Neural cell (in vitro differentiated cells): ENCODE measurements around the gene ASH1L. TPM values are rescaled to one million over a fixed set of nuclear protein-coding genes. Genes with fewer than 3 reads are reported as not detected.
"Not testable (repeated sequence)": the region's sequence is repeated elsewhere in the genome, so short reads cannot be mapped to it uniquely, and the experiment has no call there.

Source experiments
- H2AFZ ChIP-seq: fragments of 200-600, 300-800 bp; sonication (generic), shearing (Covaris generic); 2 replicates; pipeline ENCODE4 v1.6.0; 2014; ENCODE audit warnings: low read depth, mild to moderate bottlenecking, antibody characterized with exemption, low read length, moderate library complexity
- H3F3A ChIP-seq: fragments of 200-600 bp; shearing (Covaris generic); 2 replicates; pipeline ENCODE4 v1.6.1; 2016; ENCODE audit warnings: mild to moderate bottlenecking, moderate library complexity, mixed read lengths, antibody characterized with exemption, low read length; ENCODE audit not compliant: insufficient read depth, poor library complexity, severe bottlenecking
- H3K27ac ChIP-seq: fragments of 200-600, 300-800 bp; sonication (generic), shearing (Covaris generic); 2 replicates; pipeline ENCODE4 v1.5.1; 2014; ENCODE audit warnings: mild to moderate bottlenecking, low read length, moderate library complexity
- H3K27me3 ChIP-seq: fragments of 300-800, 200-600 bp; sonication (generic), shearing (Covaris generic); 2 replicates; pipeline ENCODE4 v1.6.0; 2014; ENCODE audit warnings: mild to moderate bottlenecking, low read depth, low read length, moderate library complexity; ENCODE audit not compliant: insufficient read depth
- H3K36me3 ChIP-seq: fragments of 300-800, 200-600 bp; sonication (generic), shearing (Covaris generic); 2 replicates; pipeline ENCODE4 v1.5.1; 2014; ENCODE audit warnings: mild to moderate bottlenecking, antibody characterized with exemption, low read length, moderate library complexity; ENCODE audit not compliant: insufficient read depth
- H3K4me2 ChIP-seq: fragments of 300-800, 200-600 bp; sonication (generic), shearing (Covaris generic); 2 replicates; pipeline ENCODE4 v1.6.0; 2014; ENCODE audit warnings: mild to moderate bottlenecking, low read length
- H3K4me3 ChIP-seq: fragments of 300-800, 200-600 bp; sonication (generic), shearing (Covaris generic); 2 replicates; pipeline ENCODE4 v1.5.1; 2014; ENCODE audit warnings: mild to moderate bottlenecking, low read length, moderate library complexity
- H3K79me2 ChIP-seq: fragments of 200-600 bp; shearing (Covaris generic); replicated peaks from 2 replicates; pipeline ENCODE4 v1.6.0; 2014; ENCODE audit warnings: mild to moderate bottlenecking, low read length, moderate library complexity; ENCODE audit not compliant: insufficient read depth
- H3K9ac ChIP-seq: fragments of 300-800, 200-600 bp; sonication (generic), shearing (Covaris generic); 2 replicates; pipeline ENCODE4 v1.6.1; 2016; ENCODE audit warnings: mild to moderate bottlenecking, low read length, mixed read lengths
- H3K9me2 ChIP-seq: fragments of 200-600 bp; shearing (Covaris generic); 2 replicates; pipeline ENCODE4 v1.6.1; 2016; ENCODE audit warnings: mild to moderate bottlenecking, low read length, mixed read lengths; ENCODE audit not compliant: insufficient read depth
- H3K9me3 ChIP-seq: fragments of 200-600, 300-800 bp; sonication (generic), shearing (Covaris generic); 2 replicates; pipeline ENCODE4 v1.6.1; 2016; ENCODE audit warnings: mild to moderate bottlenecking, mixed run types, low read length, moderate library complexity, mixed read lengths
- H4K20me1 ChIP-seq: fragments of 200-600 bp; shearing (Covaris generic); 2 replicates; pipeline ENCODE4 v1.6.1; 2016; ENCODE audit warnings: mild to moderate bottlenecking, mixed run types; ENCODE audit not compliant: insufficient read depth
- CTCF ChIP-seq: fragments of 450-650 bp; IDR thresholded peaks from 2 replicates; pipeline ENCODE4 v1.5.1; 2014; ENCODE audit warnings: antibody characterized with exemption, mild to moderate bottlenecking, moderate library complexity; ENCODE audit not compliant: poor library complexity, severe bottlenecking
- EP300 ChIP-seq: fragments of 450-650 bp; conservative IDR thresholded peaks from 2 replicates; pipeline ENCODE4 v1.6.1; 2014; ENCODE audit warnings: antibody characterized with exemption, mild to moderate bottlenecking, moderate library complexity; ENCODE audit not compliant: poor library complexity, severe bottlenecking
- EZH2 ChIP-seq: fragments of 200-600, 300-800 bp; shearing (Covaris generic), sonication (generic); IDR thresholded peaks from 2 replicates; pipeline ENCODE4 v1.6.1; 2014; ENCODE audit warnings: antibody characterized with exemption, low read length, borderline replicate concordance, mild to moderate bottlenecking; ENCODE audit not compliant: insufficient read depth, poor library complexity, severe bottlenecking
- MXI1 ChIP-seq: fragments of 450-650 bp; conservative IDR thresholded peaks from 2 replicates; pipeline ENCODE4 v1.6.1; 2014; ENCODE audit warnings: antibody characterized with exemption, mild to moderate bottlenecking; ENCODE audit not compliant: poor library complexity, severe bottlenecking
- POLR2AphosphoS5 ChIP-seq: IDR thresholded peaks from 2 replicates; pipeline ENCODE4 v1.6.1; 2012
- RAD21 ChIP-seq: fragments of 450-650 bp; conservative IDR thresholded peaks from 2 replicates; pipeline ENCODE4 v1.6.1; 2014; ENCODE audit warnings: antibody characterized with exemption, mild to moderate bottlenecking, moderate library complexity
- REST ChIP-seq: IDR thresholded peaks from 2 replicates; pipeline ENCODE4 v1.6.1; 2012; ENCODE audit warnings: borderline replicate concordance
- SMC3 ChIP-seq: fragments of 450-650 bp; conservative IDR thresholded peaks from 2 replicates; pipeline ENCODE4 v1.6.1; 2014; ENCODE audit warnings: antibody characterized with exemption, mild to moderate bottlenecking, moderate library complexity; ENCODE audit not compliant: poor library complexity
- TAF1 ChIP-seq: IDR thresholded peaks from 2 replicates; pipeline ENCODE4 v1.6.1; 2012; ENCODE audit warnings: low read depth
- polyA plus RNA-seq: library from polyadenylated mRNA; depleted of rRNA; stranded (reverse); fragments of >200 nt; gene quantifications from 2 replicates; pipeline ENCODE4 v1.2.3, GENCODE V29; 2014

ASH1L gene
- polyA plus RNA-seq, 1 donor from 2014 or later: 16.2 TPM

DNA sequence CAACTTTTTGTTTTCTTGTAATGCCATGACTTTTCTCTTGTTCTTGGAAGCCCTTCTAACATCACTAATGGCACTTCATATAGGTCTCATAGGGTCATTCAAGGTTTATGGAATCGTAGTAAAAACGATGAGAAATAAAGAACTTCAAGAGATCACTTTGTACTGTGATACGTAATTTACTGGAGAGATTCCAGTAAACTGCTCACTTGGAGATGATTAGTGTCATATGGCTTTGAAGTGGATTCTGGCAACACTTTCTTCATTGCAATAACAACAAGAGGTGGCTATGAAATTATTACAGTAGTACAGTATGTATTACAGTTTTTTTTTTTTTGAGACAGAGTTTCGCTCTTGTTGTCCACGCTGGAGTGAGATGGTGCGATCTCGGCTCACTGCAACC lies 138.5 kb downstream of the ASH1L start:
- Histone ChIP-seq H3K79me2 (peaks cover 6% of the 10 kb centered on the region), H2AFZ (no peak overlapping the region), H3K4me2 (no peak overlapping the region), H4K20me1 (no peaks in the 10 kb centered on the region), H3K9ac (no peak overlapping the region), H3K27ac (no peak overlapping the region), H3K36me3 (no peaks in the 10 kb centered on the region), H3K4me3 (no peak overlapping the region), H3K9me2 (no peaks in the 10 kb centered on the region), H3K27me3 (no peaks in the 10 kb centered on the region), H3K9me3 (no peaks in the 10 kb centered on the region), H3F3A (no peaks in the 10 kb centered on the region)
- TF ChIP-seq SMC3 (no peak), MXI1 (no peak), CTCF (no peak), TAF1 (no peak), EZH2 (no peak), REST (no peak), RAD21 (no peak), POLR2AphosphoS5 (no peak), EP300 (no peak)

- Histone ChIP-seq H3K27ac (no peak overlapping the region), H3F3A (no peaks in the 10 kb centered on the region), H3K4me3 (no peak overlapping the region), H3K9ac (no peak overlapping the region), H3K9me2 (no peaks in the 10 kb centered on the region), H3K4me2 (no peak overlapping the region), H3K27me3 (no peaks in the 10 kb centered on the region), H3K36me3 (no peaks in the 10 kb centered on the region), H3K9me3 (no peaks in the 10 kb centered on the region), H3K79me2 (peaks cover 8% of the 10 kb centered on the region), H2AFZ (no peak overlapping the region), H4K20me1 (no peaks in the 10 kb centered on the region)
- TF ChIP-seq TAF1 (no peak), EP300 (no peak), MXI1 (no peak), CTCF (no peak), REST (no peak), EZH2 (no peak), POLR2AphosphoS5 (no peak), RAD21 (no peak), SMC3 (no peak)
Measured at GRCh38 chr1:155420788-155421187, 141.8 kb downstream of the ASH1L start.

DNA sequence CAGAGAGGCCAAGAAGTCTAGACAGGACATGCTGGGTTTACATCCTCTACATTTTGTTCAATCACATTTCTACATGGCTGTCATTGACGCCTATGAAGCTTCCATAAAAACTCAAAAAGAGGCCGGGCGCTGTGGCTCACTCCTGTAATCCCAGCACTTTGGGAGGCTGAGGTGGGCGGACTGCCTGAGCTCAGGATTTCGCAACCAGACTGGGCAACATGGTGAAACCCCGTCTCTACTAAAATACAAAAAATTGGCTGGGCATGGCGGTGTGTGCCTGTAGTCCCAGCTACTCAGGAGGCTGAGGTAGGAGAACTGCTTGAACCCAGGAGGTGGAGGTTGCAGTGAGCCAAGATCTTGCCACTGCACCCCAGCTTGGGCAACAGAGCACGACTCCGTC lies 150.8 kb downstream of the ASH1L start:
- H4K20me1 ChIP-seq: not testable (repeated sequence)

More for the DNA sequence above, 150.8 kb downstream of the ASH1L start:
- H3K4me3 ChIP-seq, H3K79me2 ChIP-seq, H3K9me2 ChIP-seq, H3K9ac ChIP-seq, H2AFZ ChIP-seq, H3K36me3 ChIP-seq, H3K27me3 ChIP-seq, H3F3A ChIP-seq, H3K4me2 ChIP-seq, H3K9me3 ChIP-seq, H3K27ac ChIP-seq: not testable (repeated sequence)
